Left lung (tissue), 10 donors: ENCODE data around the gene MAT2A. TPM values are rescaled to one million over a fixed set of nuclear protein-coding genes. Genes with fewer than 3 reads are reported as not detected.
"Not testable (repeated sequence)": the region's sequence is repeated elsewhere in the genome, so short reads cannot be mapped to it uniquely, and the experiment has no call there.

Source experiments
- ATAC-seq: fragments of 200-7000 bp; cut with Tn5 transposase; one replicate; pipeline ENCODE4 v1.9.1; 2020; ENCODE audit warnings: moderate library complexity
- DNase-seq, 4 donors: peaks; one replicate each; pipeline ENCODE4 v3.0.0-alpha.2; 2013 to 2020
- H3K27ac ChIP-seq, 2 donors: fragments of 200-600 bp; sonication (generic) in 1 of 2; one replicate each; pipeline versions ENCODE4 v1.5.0 to v1.8.0; 2020 to 2021
- H3K27me3 ChIP-seq, 2 donors: fragments of 200-600 bp; sonication (generic) in 1 of 2; one replicate each; pipeline versions ENCODE4 v1.5.0 to v1.8.0; 2020 to 2021
- H3K36me3 ChIP-seq, 2 donors: fragments of 200-600 bp; sonication (generic) in 1 of 2; one replicate each; pipeline versions ENCODE4 v1.5.0 to v1.8.0; 2020 to 2021
- H3K4me1 ChIP-seq, 2 donors: fragments of 200-600 bp; one replicate each; pipeline ENCODE4 v1.8.0; 2021
- H3K4me3 ChIP-seq, 2 donors: fragments of 200-600 bp; sonication (generic) in 1 of 2; one replicate each; pipeline versions ENCODE4 v1.5.0 to v1.8.0; 2020 to 2021; ENCODE audit warnings: mild to moderate bottlenecking in 1 of 2
- H3K9me3 ChIP-seq, 2 donors: fragments of 200-600 bp; sonication (generic) in 1 of 2; one replicate each; pipeline versions ENCODE4 v1.5.0 to v1.8.0; 2020 to 2021
- intact Hi-C, 2 donors: fragments of 100-400 bp; cut with DNase I; formaldehyde crosslinking; loops; one replicate each; pipeline versions ENCODE4 v1.11.2 to v1.14.2; 2022
- polyA plus RNA-seq, 6 donors: library from polyadenylated mRNA; unstranded; fragments of 120-200 nt; gene quantifications; one replicate each; pipeline ENCODE4 v1.2.1, GENCODE V29; 2013; ENCODE audit not compliant: insufficient read length in 6 of 6
- total RNA-seq, 2 donors: library from RNA; stranded (reverse); fragmentation: NEBNext Ultra II Directional; extraction: Animal tissue kit (Norgen Biotek cat#: 25700); gene quantifications; one replicate each; pipeline ENCODE4 v1.2.1, GENCODE V29; 2021
- TF ChIP-seq, protein P1 (sequence below), 2 donors: fragments of 200-600 bp; sonication (generic) in 1 of 2; IDR thresholded peaks; one replicate each; pipeline versions ENCODE4 v1.5.0 to v1.8.0; 2021; ENCODE audit warnings: antibody characterized with exemption in 2 of 2
- donor health status: DM: no; HTN: yes; CAD: no.
- donor health status: DM: no; HTN: no; CAD: no.

MAT2A gene
- total and polyA plus RNA-seq, 8 donors = 135 to 341 (median 295) TPM

DNA sequence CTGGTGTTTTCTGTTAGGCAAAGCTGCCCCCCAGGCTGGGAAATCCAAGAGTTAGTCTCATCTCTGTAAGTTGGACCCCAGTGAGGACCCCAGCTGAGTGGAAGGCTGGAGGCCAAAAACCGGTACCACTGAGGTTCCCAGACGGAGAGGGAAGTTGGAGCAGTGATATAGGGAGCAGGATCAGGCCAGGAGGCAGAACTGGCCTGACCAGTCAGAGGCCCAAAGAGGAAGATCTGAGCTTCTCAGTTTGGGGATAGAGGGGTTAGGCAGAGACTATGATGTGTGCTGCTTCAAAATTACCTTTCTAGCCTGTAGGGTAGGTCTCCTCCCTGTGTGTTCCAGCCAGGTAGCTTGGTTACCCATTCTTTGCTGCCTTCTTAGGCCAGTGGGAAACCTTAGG, 52.0 kb downstream of the MAT2A start:
- Histone ChIP-seq H3K27ac (peak overlapping the region; percentile 89 to 92), H3K27me3 (no peaks in the 10 kb centered on the region), H3K4me1 (peaks cover 59 to 79% of the 10 kb centered on the region in 2 donors), H3K4me3 (no peak overlapping the region), H3K9me3 (no peaks in the 10 kb centered on the region), H3K36me3 (no peaks in the 10 kb centered on the region)
- TF ChIP-seq, protein P1, sequence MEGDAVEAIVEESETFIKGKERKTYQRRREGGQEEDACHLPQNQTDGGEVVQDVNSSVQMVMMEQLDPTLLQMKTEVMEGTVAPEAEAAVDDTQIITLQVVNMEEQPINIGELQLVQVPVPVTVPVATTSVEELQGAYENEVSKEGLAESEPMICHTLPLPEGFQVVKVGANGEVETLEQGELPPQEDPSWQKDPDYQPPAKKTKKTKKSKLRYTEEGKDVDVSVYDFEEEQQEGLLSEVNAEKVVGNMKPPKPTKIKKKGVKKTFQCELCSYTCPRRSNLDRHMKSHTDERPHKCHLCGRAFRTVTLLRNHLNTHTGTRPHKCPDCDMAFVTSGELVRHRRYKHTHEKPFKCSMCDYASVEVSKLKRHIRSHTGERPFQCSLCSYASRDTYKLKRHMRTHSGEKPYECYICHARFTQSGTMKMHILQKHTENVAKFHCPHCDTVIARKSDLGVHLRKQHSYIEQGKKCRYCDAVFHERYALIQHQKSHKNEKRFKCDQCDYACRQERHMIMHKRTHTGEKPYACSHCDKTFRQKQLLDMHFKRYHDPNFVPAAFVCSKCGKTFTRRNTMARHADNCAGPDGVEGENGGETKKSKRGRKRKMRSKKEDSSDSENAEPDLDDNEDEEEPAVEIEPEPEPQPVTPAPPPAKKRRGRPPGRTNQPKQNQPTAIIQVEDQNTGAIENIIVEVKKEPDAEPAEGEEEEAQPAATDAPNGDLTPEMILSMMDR (IDR thresholded peaks at IDR 0.05) = no peak
- DNase-seq = no peak
- intact Hi-C loops = no loop called here
- no peak for ATAC-seq

DNA sequence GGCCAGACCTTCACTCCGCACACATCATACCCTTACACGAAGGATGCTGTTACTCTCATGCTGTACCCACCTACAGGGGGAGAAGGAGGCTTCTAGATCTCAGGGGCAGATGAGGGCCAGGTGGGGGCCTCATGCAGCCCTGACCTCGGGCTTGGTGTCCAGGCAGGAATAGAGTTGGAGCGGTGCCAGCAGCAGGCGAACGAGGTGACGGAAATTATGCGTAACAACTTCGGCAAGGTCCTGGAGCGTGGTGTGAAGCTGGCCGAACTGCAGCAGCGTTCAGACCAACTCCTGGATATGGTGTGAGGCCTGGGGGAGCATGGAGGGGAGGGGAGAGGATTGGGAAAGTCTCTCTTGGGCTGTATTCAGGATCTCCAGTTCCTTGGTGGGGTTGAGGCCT, 52.6 kb downstream of the MAT2A start:
- H3K4me1 ChIP-seq = peaks cover 61 to 78% of the 10 kb centered on the region in 2 donors
- H3K27me3 ChIP-seq = no peaks in the 10 kb centered on the region
- no peak for ATAC-seq
- no peaks in the 10 kb centered on the region for H3K9me3 ChIP-seq
- intact Hi-C loops = no loop called here
- no peak for DNase-seq
- H3K27ac ChIP-seq = peak overlapping the region; percentile 89 to 92
- H3K36me3 ChIP-seq = peaks cover 0 to 2% of the 10 kb centered on the region in 2 donors
- TF ChIP-seq, protein P1 (IDR thresholded peaks at IDR 0.05) = no peak
- no peak overlapping the region for H3K4me3 ChIP-seq

DNA sequence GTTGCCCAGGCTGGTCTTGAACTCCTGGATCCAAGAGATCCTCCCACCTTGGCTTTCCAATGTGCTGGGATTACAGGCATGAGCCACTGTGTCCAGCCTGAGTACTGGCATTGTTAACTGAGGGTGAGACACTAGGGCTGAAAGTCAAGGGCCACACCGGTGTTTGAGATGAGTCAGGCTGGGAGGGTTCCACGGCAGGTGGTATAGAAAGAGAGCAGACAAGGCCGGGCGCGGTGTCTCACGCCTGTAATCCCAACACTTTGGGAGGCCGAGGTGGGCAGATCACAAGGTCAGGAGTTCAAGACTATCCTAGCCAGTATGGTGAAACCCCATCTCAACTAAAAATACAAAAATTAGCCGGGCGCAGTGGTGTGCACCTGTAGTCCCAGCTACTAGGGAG, 53.3 kb downstream of the MAT2A start:
- H3K4me3 ChIP-seq, ATAC-seq, intact Hi-C loops, H3K27me3 ChIP-seq, H3K9me3 ChIP-seq, DNase-seq, H3K36me3 ChIP-seq: not testable (repeated sequence)
- peaks cover 60 to 78% of the 10 kb centered on the region in 2 donors for H3K4me1 ChIP-seq
- peak overlapping the region in 1 of 2 donors; percentile 92 for H3K27ac ChIP-seq

DNA sequence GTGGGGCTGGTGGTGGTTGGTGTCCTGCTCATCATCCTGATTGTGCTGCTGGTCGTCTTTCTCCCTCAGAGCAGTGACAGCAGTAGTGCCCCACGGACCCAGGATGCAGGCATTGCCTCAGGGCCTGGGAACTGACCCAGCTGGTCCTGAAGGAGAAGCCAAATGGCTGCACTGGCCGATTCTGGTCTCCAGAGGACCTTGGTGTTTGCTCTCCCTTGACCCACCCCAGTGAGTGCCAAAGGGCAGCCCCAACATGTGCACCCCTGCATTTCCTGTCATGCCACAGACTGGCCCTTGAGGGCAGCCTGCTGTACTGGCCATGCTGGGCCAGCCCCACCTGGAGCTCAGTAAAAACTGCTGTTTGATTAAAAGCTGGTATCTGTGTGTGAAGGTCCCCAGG, 54.1 kb downstream of the MAT2A start:
- intact Hi-C loops = no loop called here
- no peak overlapping the region for H3K27ac ChIP-seq
- DNase-seq = no peak
- H3K9me3 ChIP-seq = no peaks in the 10 kb centered on the region
- peaks cover 53 to 78% of the 10 kb centered on the region in 2 donors for H3K4me1 ChIP-seq
- no peak overlapping the region for H3K4me3 ChIP-seq
- TF ChIP-seq, protein P1 (IDR thresholded peaks at IDR 0.05) = no peak
- H3K36me3 ChIP-seq = peaks cover 0 to 17% of the 10 kb centered on the region in 2 donors
- ATAC-seq = no peak
- H3K27me3 ChIP-seq = no peaks in the 10 kb centered on the region

Other genes with a start within 250 kb of the MAT2A start
- 100 to 1,000 TPM; 122 to 133 TPM for gene TGOLN2, start 211.2 kb upstream of the MAT2A start, total RNA-seq
- 100 to 1,000 TPM in 2 of 6 donors, 10 to 100 TPM in 4; 90.3 to 104 (median 97.6) TPM for gene TGOLN2, start 211.2 kb upstream of the MAT2A start, polyA plus RNA-seq
- gene RETSAT, start 184.6 kb upstream of the MAT2A start, total RNA-seq = 10 to 100 TPM; 67.6 to 68.1 TPM
- gene RETSAT, start 184.6 kb upstream of the MAT2A start, polyA plus RNA-seq = 10 to 100 TPM; 24.5 to 30.4 (median 28.5) TPM
- 10 to 100 TPM; 20.8 to 21.7 TPM for gene ELMOD3, start 184.4 kb upstream of the MAT2A start, total RNA-seq
- 10 to 100 TPM; 29.6 to 40.5 (median 32.7) TPM for gene ELMOD3, start 184.4 kb upstream of the MAT2A start, polyA plus RNA-seq
- 100 to 1,000 TPM; 340 to 418 TPM for gene CAPG, start 128.8 kb upstream of the MAT2A start, total RNA-seq
- gene CAPG, start 128.8 kb upstream of the MAT2A start, polyA plus RNA-seq = 10 to 100 TPM; 45.8 to 60.1 (median 51.8) TPM
- gene SH2D6, start 120.5 kb upstream of the MAT2A start, total RNA-seq = under 1 TPM; 0.60 to 0.90 TPM
- 1 to 10 TPM in 2 of 6 donors, under 1 TPM in 4; 0.42 to 1.3 (median 0.80) TPM for gene SH2D6, start 120.5 kb upstream of the MAT2A start, polyA plus RNA-seq
- gene GGCX, start 22.3 kb downstream of the MAT2A start, total RNA-seq = 100 to 1,000 TPM in 1 of 2 donors, 10 to 100 TPM in 1; 71.8 to 126 TPM
- 10 to 100 TPM; 31.9 to 37.9 (median 37.0) TPM for gene GGCX, start 22.3 kb downstream of the MAT2A start, polyA plus RNA-seq
- gene VAMP8, start 38.4 kb downstream of the MAT2A start, total RNA-seq = 100 to 1,000 TPM; 176 to 250 TPM
- gene VAMP8, start 38.4 kb downstream of the MAT2A start, polyA plus RNA-seq = 10 to 100 TPM; 51.8 to 76.7 (median 62.4) TPM
- gene VAMP5, start 45.3 kb downstream of the MAT2A start, total RNA-seq = 10 to 100 TPM; 58.2 to 87.7 TPM
- gene VAMP5, start 45.3 kb downstream of the MAT2A start, polyA plus RNA-seq = 10 to 100 TPM; 49.6 to 65.9 (median 55.7) TPM
- 100 to 1,000 TPM; 101 to 107 TPM for gene RNF181, start 56.6 kb downstream of the MAT2A start, total RNA-seq
- 100 to 1,000 TPM in 3 of 6 donors, 10 to 100 TPM in 3; 94.9 to 109 (median 101) TPM for gene RNF181, start 56.6 kb downstream of the MAT2A start, polyA plus RNA-seq
- gene TMEM150A, start 63.5 kb downstream of the MAT2A start, total RNA-seq = 10 to 100 TPM; 28.2 to 39.6 TPM
- 10 to 100 TPM; 11.5 to 16.7 (median 13.2) TPM for gene TMEM150A, start 63.5 kb downstream of the MAT2A start, polyA plus RNA-seq
- gene C2orf68, start 72.9 kb downstream of the MAT2A start, total RNA-seq = 10 to 100 TPM; 37.0 to 42.5 TPM
- 10 to 100 TPM; 69.9 to 79.0 (median 74.5) TPM for gene C2orf68, start 72.9 kb downstream of the MAT2A start, polyA plus RNA-seq
- 10 to 100 TPM; 44.5 to 45.5 TPM for gene USP39, start 77.0 kb downstream of the MAT2A start, total RNA-seq
- 10 to 100 TPM; 55.1 to 70.8 (median 68.5) TPM for gene USP39, start 77.0 kb downstream of the MAT2A start, polyA plus RNA-seq
- over 10,000 TPM; 11,570 to 18,328 TPM for gene SFTPB, start 129.0 kb downstream of the MAT2A start, total RNA-seq
- 100 to 1,000 TPM; 183 to 652 (median 403) TPM for gene SFTPB, start 129.0 kb downstream of the MAT2A start, polyA plus RNA-seq
- gene GNLY, start 155.2 kb downstream of the MAT2A start, total RNA-seq = 10 to 100 TPM in 1 of 2 donors, 1 to 10 TPM in 1; 9.2 to 10.5 TPM
- 1 to 10 TPM in 5 of 6 donors, under 1 TPM in 1; 0.90 to 7.4 (median 2.0) TPM for gene GNLY, start 155.2 kb downstream of the MAT2A start, polyA plus RNA-seq
- 10 to 100 TPM; 24.7 to 27.1 TPM for gene ATOH8, start 214.8 kb downstream of the MAT2A start, total RNA-seq
- 10 to 100 TPM; 30.5 to 36.5 (median 34.9) TPM for gene ATOH8, start 214.8 kb downstream of the MAT2A start, polyA plus RNA-seq